CD14-positive monocyte (primary cell): ENCODE results near the gene TAGLN3. TPM values are rescaled to one million over a fixed set of nuclear protein-coding genes. Genes with fewer than 3 reads are reported as not detected.

Source experiments
- DNase-seq, 3 donors: peaks; one replicate each; pipeline ENCODE4 v3.0.0-alpha.2; 2011 to 2022
- H2AFZ ChIP-seq: 2 replicates; pipeline ENCODE4 v1.6.0; 2012; ENCODE audit warnings: mild to moderate bottlenecking, low read depth, low read length, inconsistent platforms; ENCODE audit not compliant: insufficient read depth, poor library complexity, severe bottlenecking
- H3K27ac ChIP-seq, 2 donors: 1 replicate in 1 of 2; 2 replicates in 1 of 2; pipeline ENCODE4 v1.5.1; 2012 to 2013; ENCODE audit warnings: low read length in 2 of 2, control low read depth in 1 of 2, inconsistent platforms in 1 of 2, low read depth in 1 of 2, mild to moderate bottlenecking in 1 of 2
- H3K27me3 ChIP-seq, 2 donors: one replicate each; pipeline versions ENCODE4 v1.6.0 to v1.6.1; 2011 to 2013; ENCODE audit warnings: low read length in 2 of 2; ENCODE audit not compliant: control insufficient read depth in 2 of 2, insufficient read depth in 2 of 2
- H3K36me3 ChIP-seq, 2 donors: replicated peaks in 1 of 2; 1 replicate in 1 of 2; 2 replicates in 1 of 2; pipeline versions ENCODE4 v1.5.1 to v1.6.1; 2012 to 2013; ENCODE audit warnings: low read length in 2 of 2, control low read depth in 1 of 2, inconsistent platforms in 1 of 2, mild to moderate bottlenecking in 1 of 2; ENCODE audit not compliant: insufficient read depth in 2 of 2, control insufficient read depth in 1 of 2
- H3K4me1 ChIP-seq, 2 donors: 1 replicate in 1 of 2; 2 replicates in 1 of 2; pipeline versions ENCODE4 v1.5.1 to v1.6.1; 2012 to 2013; ENCODE audit warnings: low read length in 2 of 2, control low read depth in 1 of 2, inconsistent platforms in 1 of 2, mild to moderate bottlenecking in 1 of 2, moderate library complexity in 1 of 2; ENCODE audit not compliant: insufficient read depth in 2 of 2, control insufficient read depth in 1 of 2
- H3K4me2 ChIP-seq: replicated peaks from 2 replicates; pipeline ENCODE3; 2012; ENCODE audit warnings: low read length, moderate library complexity, mild to moderate bottlenecking; ENCODE audit not compliant: poor library complexity, severe bottlenecking; ENCODE audit errors: extremely low read depth
- H3K4me3 ChIP-seq, 3 experiments: fragments of 200-600 bp in 1 of 3; sonication (generic) in 1 of 3; replicated peaks in 1 of 3; 1 replicate in 2 of 3; 2 replicates in 1 of 3; pipeline ENCODE4 v1.5.1; 2011 to 2013; ENCODE audit warnings: low read length in 3 of 3, mild to moderate bottlenecking in 3 of 3, control low read depth in 2 of 3, low read depth in 2 of 3, inconsistent platforms in 1 of 3, moderate library complexity in 1 of 3
- H3K79me2 ChIP-seq: 2 replicates; pipeline ENCODE4 v1.6.0; 2012; ENCODE audit warnings: mild to moderate bottlenecking, control low read depth, inconsistent platforms, low read length, moderate library complexity; ENCODE audit not compliant: insufficient read depth
- H3K9ac ChIP-seq: 2 replicates; pipeline ENCODE4 v1.6.0; 2017; ENCODE audit warnings: low read length, mild to moderate bottlenecking; ENCODE audit not compliant: insufficient read depth, poor library complexity, severe bottlenecking
- H3K9me3 ChIP-seq, 2 donors: replicated peaks in 1 of 2; 1 replicate in 1 of 2; 2 replicates in 1 of 2; pipeline versions ENCODE4 v1.5.1 to v1.6.1; 2012 to 2013; ENCODE audit warnings: low read length in 2 of 2, control low read depth in 1 of 2; ENCODE audit not compliant: control insufficient read depth in 1 of 2, insufficient read depth in 1 of 2
- H4K20me1 ChIP-seq: 2 replicates; pipeline ENCODE4 v1.6.0; 2012; ENCODE audit warnings: mild to moderate bottlenecking, low read length, control low read depth, moderate library complexity; ENCODE audit not compliant: insufficient read depth
- H3K27ac Mint-ChIP-seq, 7 donors: one replicate each; pipeline ENCODE4 v1.8.0; 2020; ENCODE audit warnings: mild to moderate bottlenecking in 7 of 7, mixed read lengths in 7 of 7, moderate library complexity in 6 of 7, inconsistent platforms in 2 of 7
- H3K27me3 Mint-ChIP-seq, 3 donors: one replicate each; pipeline ENCODE4 v1.8.0; 2021 to 2022; ENCODE audit warnings: low read depth in 3 of 3, mild to moderate bottlenecking in 3 of 3, mixed read lengths in 3 of 3, moderate library complexity in 3 of 3, inconsistent platforms in 1 of 3
- H3K36me3 Mint-ChIP-seq, 2 donors: one replicate each; pipeline ENCODE4 v1.8.0; 2020; ENCODE audit warnings: mixed read lengths in 2 of 2, inconsistent platforms in 1 of 2, mild to moderate bottlenecking in 1 of 2
- H3K4me1 Mint-ChIP-seq: one replicate; pipeline ENCODE4 v1.8.0; 2020; ENCODE audit warnings: mild to moderate bottlenecking, mixed read lengths
- H3K4me3 Mint-ChIP-seq, 2 donors: one replicate each; pipeline ENCODE4 v1.8.0; 2020; ENCODE audit warnings: mild to moderate bottlenecking in 2 of 2, mixed read lengths in 2 of 2, moderate library complexity in 1 of 2
- H3K9me3 Mint-ChIP-seq, 7 donors: one replicate each; pipeline ENCODE4 v1.8.0; 2020 to 2022; ENCODE audit warnings: mixed read lengths in 7 of 7, mild to moderate bottlenecking in 6 of 7, moderate library complexity in 6 of 7, inconsistent platforms in 2 of 7
- WGBS: methylation state at CpG from one replicate; pipeline ENCODE4 v1.1.5; 2013; ENCODE audit warnings: missing lambda C conversion rate; ENCODE audit not compliant: insufficient coverage; 5-methylcytosine and 5-hydroxymethylcytosine counted together
- intact Hi-C, 2 donors: fragments of 100-400 bp; cut with micrococcal nuclease; formaldehyde crosslinking; loops; one replicate each; pipeline versions ENCODE4 v1.15.0 to v1.15.1; 2023
- polyA plus RNA-seq, 3 donors: library from polyadenylated mRNA; depleted of rRNA in 1 of 3; unstranded in 2 of 3; stranded (reverse) in 1 of 3; fragments of 300-500 nt in 2 of 3; fragments of >200 nt in 1 of 3; fragmentation: Illumina TruSeq in 2 of 3; gene quantifications; 1 replicate in 2 of 3; 2 replicates in 1 of 3; pipeline ENCODE4 v1.2.3, GENCODE V29; 2012 to 2021
- TF ChIP-seq, protein P1 (sequence below): fragments of 200-600 bp; IDR thresholded peaks from one replicate; pipeline ENCODE4 v1.8.0; 2022; ENCODE audit warnings: antibody characterized with exemption, mild to moderate bottlenecking

The TAGLN3 gene
- polyA plus RNA-seq, 3 donors = not detected

DNA sequence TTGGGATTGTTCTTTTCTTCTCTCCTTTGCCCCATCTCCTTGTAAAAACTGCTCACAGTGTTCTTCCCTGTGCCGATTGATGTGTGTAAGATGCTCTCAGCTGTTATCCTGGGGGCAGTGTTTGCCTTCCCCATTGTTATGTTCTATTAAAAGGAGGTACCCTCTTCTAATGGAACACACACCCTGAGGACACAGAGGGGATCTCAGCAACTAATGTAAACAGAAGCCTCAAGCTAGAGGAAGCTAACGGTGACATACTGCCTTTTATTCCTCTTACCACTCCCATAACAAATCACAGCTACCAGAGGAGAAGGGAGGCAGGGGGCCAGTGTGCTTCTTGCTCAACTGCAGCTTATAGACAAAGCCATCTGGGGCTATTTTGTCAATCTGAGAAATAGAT, 2.2 kb downstream of the TAGLN3 start:
- Histone ChIP-seq H3K36me3 (no peaks in the 10 kb centered on the region), H3K79me2 (no peaks in the 10 kb centered on the region), H3K9ac (no peak overlapping the region), H2AFZ (no peak overlapping the region), H3K4me3 (no peak overlapping the region), H3K4me1 (peaks cover 11 to 12% of the 10 kb centered on the region in 2 donors), H3K9me3 (peaks cover 0 to 5% of the 10 kb centered on the region in 2 donors), H3K27me3 (peaks cover 30 to 33% of the 10 kb centered on the region in 2 donors), H4K20me1 (no peaks in the 10 kb centered on the region), H3K4me2 (no peak overlapping the region), H3K27ac (no peak overlapping the region)
- Mint-ChIP-seq H3K4me1 (peaks cover 20% of the 10 kb centered on the region), H3K9me3 (peaks cover 0 to 3% (median 2%) of the 10 kb centered on the region in 7 donors), H3K36me3 (no peaks in the 10 kb centered on the region), H3K4me3 (no peak overlapping the region), H3K27me3 (peaks cover 36 to 55% (median 44%) of the 10 kb centered on the region in 3 donors), H3K27ac (no peak overlapping the region)
- TF ChIP-seq, protein P1, sequence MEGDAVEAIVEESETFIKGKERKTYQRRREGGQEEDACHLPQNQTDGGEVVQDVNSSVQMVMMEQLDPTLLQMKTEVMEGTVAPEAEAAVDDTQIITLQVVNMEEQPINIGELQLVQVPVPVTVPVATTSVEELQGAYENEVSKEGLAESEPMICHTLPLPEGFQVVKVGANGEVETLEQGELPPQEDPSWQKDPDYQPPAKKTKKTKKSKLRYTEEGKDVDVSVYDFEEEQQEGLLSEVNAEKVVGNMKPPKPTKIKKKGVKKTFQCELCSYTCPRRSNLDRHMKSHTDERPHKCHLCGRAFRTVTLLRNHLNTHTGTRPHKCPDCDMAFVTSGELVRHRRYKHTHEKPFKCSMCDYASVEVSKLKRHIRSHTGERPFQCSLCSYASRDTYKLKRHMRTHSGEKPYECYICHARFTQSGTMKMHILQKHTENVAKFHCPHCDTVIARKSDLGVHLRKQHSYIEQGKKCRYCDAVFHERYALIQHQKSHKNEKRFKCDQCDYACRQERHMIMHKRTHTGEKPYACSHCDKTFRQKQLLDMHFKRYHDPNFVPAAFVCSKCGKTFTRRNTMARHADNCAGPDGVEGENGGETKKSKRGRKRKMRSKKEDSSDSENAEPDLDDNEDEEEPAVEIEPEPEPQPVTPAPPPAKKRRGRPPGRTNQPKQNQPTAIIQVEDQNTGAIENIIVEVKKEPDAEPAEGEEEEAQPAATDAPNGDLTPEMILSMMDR = no peak
- no CpG with 5 or more reads among the region's 2 CpGs for WGBS
- no peak for DNase-seq
- intact Hi-C loops = no loop called here

DNA sequence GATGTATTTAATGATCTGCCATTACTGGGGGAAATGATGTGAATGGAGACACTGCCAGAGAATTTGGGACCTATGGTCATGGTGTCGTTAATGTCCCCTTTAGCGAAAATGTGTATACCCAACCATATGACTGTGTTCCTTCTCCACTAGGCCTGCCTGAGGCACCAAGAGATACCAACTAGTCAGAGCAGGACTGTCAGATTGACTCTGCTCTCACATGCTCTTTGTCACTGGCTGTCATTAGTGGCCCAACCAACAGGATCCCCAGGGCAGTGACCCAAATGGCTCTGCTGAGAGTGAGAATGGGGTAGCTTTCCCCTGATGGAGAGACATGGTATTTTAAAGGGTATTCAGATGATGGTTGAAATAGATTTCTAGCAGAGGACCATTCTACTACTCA, 2.8 kb downstream of the TAGLN3 start:
- H3K27ac Mint-ChIP-seq = no peak overlapping the region
- 92% methylated on average over 2 of the region's 2 CpGs for WGBS

More for the DNA sequence above, 2.8 kb downstream of the TAGLN3 start:
- H3K4me3 ChIP-seq = no peak overlapping the region
- TF ChIP-seq, protein P1 = no peak
- H3K36me3 ChIP-seq = no peaks in the 10 kb centered on the region
- no peak overlapping the region for H2AFZ ChIP-seq
- peaks cover 20% of the 10 kb centered on the region for H3K4me1 Mint-ChIP-seq
- H3K27me3 ChIP-seq = peaks cover 30 to 33% of the 10 kb centered on the region in 2 donors
- no peaks in the 10 kb centered on the region for H3K36me3 Mint-ChIP-seq
- DNase-seq = no peak
- H3K27ac ChIP-seq = no peak overlapping the region
- H3K4me1 ChIP-seq = peaks cover 11 to 12% of the 10 kb centered on the region in 2 donors
- H3K79me2 ChIP-seq = no peaks in the 10 kb centered on the region
- H3K9me3 ChIP-seq = peaks cover 0 to 5% of the 10 kb centered on the region in 2 donors
- peaks cover 0 to 3% (median 0%) of the 10 kb centered on the region in 7 donors for H3K9me3 Mint-ChIP-seq
- no peak overlapping the region for H3K4me3 Mint-ChIP-seq
- H4K20me1 ChIP-seq = no peaks in the 10 kb centered on the region
- H3K9ac ChIP-seq = no peak overlapping the region
- no peak overlapping the region for H3K4me2 ChIP-seq
- intact Hi-C loops = no loop called here
- peaks cover 36 to 55% (median 44%) of the 10 kb centered on the region in 3 donors for H3K27me3 Mint-ChIP-seq
